HG02763 (cell line): ENCODE data around the gene GAS2L2.

Experiments
- ATAC-seq: cut with Tn5 transposase; IDR thresholded peaks from one replicate; pipeline ENCODE4 v1.9.1; 2021; ENCODE audit warnings: mild to moderate bottlenecking, moderate library complexity; ENCODE audit not compliant: unreplicated experiment

GAS2L2 gene

GRCh38 chr17:35730400-35731005 lies 22.5 kb downstream of the GAS2L2 start:
- no peak for ATAC-seq

- ATAC-seq, result no peak
These were observed 23.6 kb downstream of the GAS2L2 start for GRCh38 chr17:35729405-35729833.

GRCh38 chr17:35728551-35728950 lies 24.5 kb downstream of the GAS2L2 start:
- ATAC-seq, result no peak

GRCh38 chr17:35727635-35728034 lies 25.4 kb downstream of the GAS2L2 start:
- ATAC-seq, result no peak

- ATAC-seq, result no peak
These were observed 26.0 kb downstream of the GAS2L2 start for GRCh38 chr17:35726953-35727460.

- ATAC-seq, result no peak
These were observed 26.7 kb downstream of the GAS2L2 start for GRCh38 chr17:35726127-35726952.

- ATAC-seq, result no peak
These were observed 27.3 kb downstream of the GAS2L2 start for GRCh38 chr17:35725802-35726126.

- no peak for ATAC-seq
These were observed 28.0 kb downstream of the GAS2L2 start for GRCh38 chr17:35725058-35725457.

- ATAC-seq, result no peak
These were observed 29.3 kb downstream of the GAS2L2 start for GRCh38 chr17:35723735-35724134.

- ATAC-seq, result no peak
These were observed 35.6 kb downstream of the GAS2L2 start for GRCh38 chr17:35717475-35717874.

GRCh38 chr17:35716897-35717465 lies 36.1 kb downstream of the GAS2L2 start:
- ATAC-seq, result no peak

- ATAC-seq, result no peak
These were observed 36.9 kb downstream of the GAS2L2 start for GRCh38 chr17:35716173-35716572.

- no peak for ATAC-seq
These were observed 37.6 kb downstream of the GAS2L2 start for GRCh38 chr17:35715416-35715815.

GRCh38 chr17:35714988-35715387 lies 38.1 kb downstream of the GAS2L2 start:
- no peak for ATAC-seq

GRCh38 chr17:35713069-35713728 lies 39.8 kb downstream of the GAS2L2 start:
- no peak for ATAC-seq

- ATAC-seq, result no peak
These were observed 42.1 kb downstream of the GAS2L2 start for GRCh38 chr17:35710950-35711349.

- no peak for ATAC-seq
These were observed 43.2 kb downstream of the GAS2L2 start for GRCh38 chr17:35709874-35710273.

- no peak for ATAC-seq
These were observed 44.1 kb downstream of the GAS2L2 start for GRCh38 chr17:35708951-35709350.

GRCh38 chr17:35708149-35708548 lies 44.9 kb downstream of the GAS2L2 start:
- ATAC-seq, result no peak

GRCh38 chr17:35705705-35706104 lies 47.3 kb downstream of the GAS2L2 start:
- ATAC-seq, result no peak

- ATAC-seq, result no peak
These were observed 47.8 kb downstream of the GAS2L2 start for GRCh38 chr17:35705230-35705629.
